HepG2 (cell line): ENCODE measurements around the gene GJD3. TPM values are rescaled to one million over a fixed set of nuclear protein-coding genes. Genes with fewer than 3 reads are reported as not detected.
A peak's percentile ranks its signal among the peaks of the same experiment; 100 is the strongest.

ENCODE experiments used
- ATF2 ChIP-seq: sonication (generic); formaldehyde crosslinking; IDR thresholded peaks from 2 replicates; pipeline ENCODE4 v1.4.0; 2020; ENCODE audit warnings: missing genetic modification reagents
- DMTF1 ChIP-seq: sonication (generic); formaldehyde crosslinking; IDR thresholded peaks from 2 replicates; pipeline ENCODE4 v1.4.0; 2020; ENCODE audit warnings: mild to moderate bottlenecking, missing genetic modification reagents
- DNMT1 ChIP-seq: sonication (generic); formaldehyde crosslinking; IDR thresholded peaks from 2 replicates; pipeline ENCODE4 v1.5.1; 2020; ENCODE audit warnings: mild to moderate bottlenecking, missing genetic modification reagents
- KAT2B ChIP-seq: fragments of 150-350 bp; IDR thresholded peaks from 2 replicates; pipeline ENCODE4 v1.6.1; 2014; ENCODE audit warnings: low read depth, low read length, borderline replicate concordance
- KDM3A ChIP-seq: IDR thresholded peaks from 2 replicates; pipeline ENCODE4 v1.6.1; 2018; ENCODE audit warnings: low read depth, missing compliant biosample characterization
- MZF1 ChIP-seq: sonication (generic); formaldehyde crosslinking; IDR thresholded peaks from 2 replicates; pipeline ENCODE4 v1.8.1; 2023; ENCODE audit warnings: mild to moderate bottlenecking, missing genetic modification reagents, borderline replicate concordance
- RELA ChIP-seq: sonication (generic); formaldehyde crosslinking; IDR thresholded peaks from 2 replicates; pipeline ENCODE4 v1.4.0; 2020; ENCODE audit warnings: missing genetic modification reagents
- SOX5 ChIP-seq: IDR thresholded peaks from 2 replicates; pipeline ENCODE4 v1.6.1; 2016; ENCODE audit warnings: borderline replicate concordance
- TFE3 ChIP-seq: IDR thresholded peaks from 2 replicates; pipeline ENCODE4 v1.6.1; 2016
- ZBTB21 ChIP-seq: sonication (generic); formaldehyde crosslinking; IDR thresholded peaks from 2 replicates; pipeline ENCODE4 v1.4.0; 2020; ENCODE audit warnings: missing genetic modification reagents
- ZHX1 ChIP-seq: sonication (generic); formaldehyde crosslinking; IDR thresholded peaks from 2 replicates; pipeline ENCODE4 v1.8.1; 2022; ENCODE audit warnings: low read depth, mild to moderate bottlenecking, missing genetic modification reagents
- ZNF230 ChIP-seq: sonication (generic); formaldehyde crosslinking; IDR thresholded peaks from 2 replicates; pipeline ENCODE4 v1.4.0; 2020; ENCODE audit warnings: mild to moderate bottlenecking, missing genetic modification reagents
- ZNF710 ChIP-seq: sonication (generic); formaldehyde crosslinking; IDR thresholded peaks from 2 replicates; pipeline ENCODE4 v1.5.0; 2020; ENCODE audit warnings: mild to moderate bottlenecking, missing genetic modification reagents, borderline replicate concordance
- polyA plus RNA-seq, 8 experiments: library from polyadenylated mRNA; depleted of rRNA in 3 of 8; stranded (reverse) in 7 of 8; unstranded in 1 of 8; fragments of >200 nt; fragmentation: Illumina TruSeq in 4 of 8; extraction: Trizol in 4 of 8; gene quantifications; 2 replicates each; pipeline versions ENCODE4 v1.2.1 to v1.2.3, GENCODE V29; 2011 to 2016; ENCODE audit warnings: low read depth in 4 of 8, missing spikeins in 1 of 8, mixed read lengths in 1 of 8; ENCODE audit not compliant: insufficient read depth in 1 of 8
- total RNA-seq, 5 experiments: library from RNA; depleted of rRNA; stranded (reverse); fragments of >200 nt; fragmentation: Illumina TruSeq; extraction: Trizol; gene quantifications; 2 replicates each; pipeline ENCODE4 v1.2.3, GENCODE V29; 2016; ENCODE audit warnings: low read depth in 1 of 5
- TF ChIP-seq, protein P1 (sequence below): sonication (generic); formaldehyde crosslinking; IDR thresholded peaks from 2 replicates; pipeline ENCODE4 v1.9.0; 2021; ENCODE audit warnings: missing genetic modification reagents, mild to moderate bottlenecking, borderline replicate concordance
- TF ChIP-seq, protein P2 (sequence below): IDR thresholded peaks from 2 replicates; pipeline ENCODE4 v1.6.1; 2018; ENCODE audit warnings: missing genetic modification reagents, mild to moderate bottlenecking, missing compliant biosample characterization

GJD3 gene
- total and polyA plus RNA-seq, 2 of the 13 experiments (the other 11 are each of a cell fraction or from before 2014, with no cell fraction given) = not detected

- TF ChIP-seq DMTF1 (no peak), ZBTB21 (CRISPR knock-in tag) (no peak), SOX5 (CRISPR knock-in tag) (no peak), ZNF230 (CRISPR knock-in tag) (no peak), RELA (CRISPR knock-in tag) (no peak), TFE3 (CRISPR knock-in tag) (no peak), ATF2 (CRISPR knock-in tag) (no peak), ZNF710 (CRISPR knock-in tag) (no peak), ZHX1 (peak; percentile 55), MZF1 (CRISPR knock-in tag) (no peak), KDM3A (CRISPR knock-in tag) (no peak), KAT2B (no peak), DNMT1 (CRISPR knock-in tag) (no peak)
- TF ChIP-seq, protein P1, sequence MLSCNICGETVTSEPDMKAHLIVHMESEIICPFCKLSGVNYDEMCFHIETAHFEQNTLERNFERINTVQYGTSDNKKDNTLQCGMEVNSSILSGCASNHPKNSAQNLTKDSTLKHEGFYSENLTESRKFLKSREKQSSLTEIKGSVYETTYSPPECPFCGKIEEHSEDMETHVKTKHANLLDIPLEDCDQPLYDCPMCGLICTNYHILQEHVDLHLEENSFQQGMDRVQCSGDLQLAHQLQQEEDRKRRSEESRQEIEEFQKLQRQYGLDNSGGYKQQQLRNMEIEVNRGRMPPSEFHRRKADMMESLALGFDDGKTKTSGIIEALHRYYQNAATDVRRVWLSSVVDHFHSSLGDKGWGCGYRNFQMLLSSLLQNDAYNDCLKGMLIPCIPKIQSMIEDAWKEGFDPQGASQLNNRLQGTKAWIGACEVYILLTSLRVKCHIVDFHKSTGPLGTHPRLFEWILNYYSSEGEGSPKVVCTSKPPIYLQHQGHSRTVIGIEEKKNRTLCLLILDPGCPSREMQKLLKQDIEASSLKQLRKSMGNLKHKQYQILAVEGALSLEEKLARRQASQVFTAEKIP (CRISPR knock-in tag) = no peak
- TF ChIP-seq, protein P2, sequence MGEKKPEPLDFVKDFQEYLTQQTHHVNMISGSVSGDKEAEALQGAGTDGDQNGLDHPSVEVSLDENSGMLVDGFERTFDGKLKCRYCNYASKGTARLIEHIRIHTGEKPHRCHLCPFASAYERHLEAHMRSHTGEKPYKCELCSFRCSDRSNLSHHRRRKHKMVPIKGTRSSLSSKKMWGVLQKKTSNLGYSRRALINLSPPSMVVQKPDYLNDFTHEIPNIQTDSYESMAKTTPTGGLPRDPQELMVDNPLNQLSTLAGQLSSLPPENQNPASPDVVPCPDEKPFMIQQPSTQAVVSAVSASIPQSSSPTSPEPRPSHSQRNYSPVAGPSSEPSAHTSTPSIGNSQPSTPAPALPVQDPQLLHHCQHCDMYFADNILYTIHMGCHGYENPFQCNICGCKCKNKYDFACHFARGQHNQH = no peak
These were observed 1.3 kb downstream of the GJD3 start (continued) for GRCh38 chr17:40363111-40363827.
